IMR-90 (cell line): ENCODE data around the gene IGF1R. TPM values are rescaled to one million over a fixed set of nuclear protein-coding genes. Genes with fewer than 3 reads are reported as not detected.

ENCODE experiments used
- ATAC-seq: fragments of 200-7000 bp; cut with Tn5 transposase; 2 replicates; pipeline ENCODE4 v1.9.1; 2020; ENCODE audit warnings: low read depth, mild to moderate bottlenecking, moderate library complexity
- BruUV-seq: library from RNA; stranded (reverse); fragments of 400-500 nt; replicated peaks from 2 replicates; lab custom pipeline; 2021; lab: Mats Ljungman, UMichigan
- CTCF ChIA-PET: fragments of 300-600 bp; formaldehyde crosslinking; extraction: SDS; loops from one replicate; lab custom pipeline; 2021; ENCODE audit warnings: antibody characterized with exemption; lab: Yijun Ruan, JAX
- POLR2A ChIA-PET: fragments of 300-600 bp; sonication (Branson Sonifier 250); formaldehyde crosslinking; loops from one replicate; lab custom pipeline; 2022; ENCODE audit warnings: antibody characterized with exemption; ENCODE audit not compliant: unreplicated experiment; lab: Charles Lee
- DNase-seq: peaks from one replicate; pipeline ENCODE4 v3.0.0; 2013
- H2AFZ ChIP-seq: replicated peaks from 2 replicates; pipeline ENCODE3; 2013; ENCODE audit warnings: low read length, mild to moderate bottlenecking; ENCODE audit not compliant: poor library complexity
- H2AK5ac ChIP-seq: 2 replicates; pipeline ENCODE4 v1.6.1; 2013; ENCODE audit warnings: low read depth, low read length, inconsistent platforms
- H2AK9ac ChIP-seq: replicated peaks from 2 replicates; pipeline ENCODE3; 2013; ENCODE audit warnings: mild to moderate bottlenecking, low read depth, low read length, moderate library complexity; ENCODE audit not compliant: poor library complexity
- H2BK120ac ChIP-seq: 2 replicates; pipeline ENCODE4 v1.6.1; 2013; ENCODE audit warnings: low read depth, low read length, inconsistent platforms
- H2BK15ac ChIP-seq: 3 replicates; pipeline ENCODE4 v1.6.1; 2013; ENCODE audit warnings: low read depth, low read length, inconsistent platforms
- H2BK20ac ChIP-seq: 2 replicates; pipeline ENCODE4 v1.6.1; 2013; ENCODE audit warnings: low read depth, mild to moderate bottlenecking, inconsistent platforms, low read length, moderate library complexity
- H2BK5ac ChIP-seq: 2 replicates; pipeline ENCODE4 v1.6.1; 2013; ENCODE audit warnings: mild to moderate bottlenecking, low read depth, low read length, inconsistent platforms; ENCODE audit not compliant: poor library complexity, severe bottlenecking
- H3K14ac ChIP-seq: replicated peaks from 2 replicates; pipeline ENCODE4 v1.6.1; 2013; ENCODE audit warnings: low read depth, low read length, inconsistent platforms
- H3K18ac ChIP-seq: 2 replicates; pipeline ENCODE4 v1.6.1; 2013; ENCODE audit warnings: low read depth, low read length, control low read depth
- H3K23ac ChIP-seq: 2 replicates; pipeline ENCODE4 v1.6.1; 2013; ENCODE audit warnings: low read depth, low read length, inconsistent platforms
- H3K27ac ChIP-seq: 2 replicates; pipeline ENCODE4 v1.5.1; 2013; ENCODE audit warnings: mild to moderate bottlenecking, control low read depth, low read length; ENCODE audit not compliant: insufficient read depth
- H3K27me3 ChIP-seq: 2 replicates; pipeline ENCODE4 v1.6.1; 2013; ENCODE audit warnings: low read length; ENCODE audit not compliant: control insufficient read depth, insufficient read depth
- H3K36me3 ChIP-seq: 2 replicates; pipeline ENCODE4 v1.6.1; 2013; ENCODE audit warnings: low read length, mixed read lengths; ENCODE audit not compliant: control insufficient read depth, insufficient read depth
- H3K4ac ChIP-seq: 2 replicates; pipeline ENCODE4 v1.6.1; 2013; ENCODE audit warnings: low read depth, low read length, inconsistent platforms
- H3K4me1 ChIP-seq: 2 replicates; pipeline ENCODE4 v1.6.1; 2013; ENCODE audit warnings: low read length, mixed read lengths; ENCODE audit not compliant: control insufficient read depth, insufficient read depth
- H3K4me2 ChIP-seq: 2 replicates; pipeline ENCODE4 v1.6.1; 2013; ENCODE audit warnings: low read depth, mild to moderate bottlenecking, control low read depth, low read length, moderate library complexity
- H3K4me3 ChIP-seq: 2 replicates; pipeline ENCODE4 v1.5.1; 2013; ENCODE audit warnings: low read depth, mild to moderate bottlenecking, control low read depth, low read length, moderate library complexity; ENCODE audit not compliant: insufficient read depth
- H3K56ac ChIP-seq: 2 replicates; pipeline ENCODE4 v1.6.1; 2013; ENCODE audit warnings: low read length, inconsistent platforms; ENCODE audit not compliant: insufficient read depth; ENCODE audit errors: extremely low read depth
- H3K79me1 ChIP-seq, 2 experiments: 2 replicates each; pipeline ENCODE4 v1.6.1; 2013; ENCODE audit warnings: low read length in 2 of 2, inconsistent platforms in 1 of 2, low read depth in 1 of 2
- H3K9ac ChIP-seq: 2 replicates; pipeline ENCODE4 v1.6.1; 2013; ENCODE audit warnings: low read depth, low read length, control low read depth
- H3K9me1 ChIP-seq: 2 replicates; pipeline ENCODE4 v1.6.1; 2013; ENCODE audit warnings: low read length, inconsistent platforms; ENCODE audit not compliant: insufficient read depth
- H3K9me3 ChIP-seq: 2 replicates; pipeline ENCODE4 v1.6.1; 2013; ENCODE audit warnings: low read length; ENCODE audit not compliant: control insufficient read depth, insufficient read depth
- H4K20me1 ChIP-seq: 2 replicates; pipeline ENCODE4 v1.6.1; 2013; ENCODE audit warnings: low read length, inconsistent platforms; ENCODE audit not compliant: insufficient read depth
- H4K5ac ChIP-seq: 2 replicates; pipeline ENCODE4 v1.6.1; 2013; ENCODE audit warnings: mild to moderate bottlenecking, low read depth, low read length, control low read depth
- H4K8ac ChIP-seq, 2 experiments: 2 replicates each; pipeline ENCODE4 v1.6.1; 2013; ENCODE audit warnings: low read depth in 2 of 2, low read length in 2 of 2, control low read depth in 1 of 2, inconsistent platforms in 1 of 2
- H4K91ac ChIP-seq: 2 replicates; pipeline ENCODE4 v1.6.1; 2013; ENCODE audit warnings: low read depth, low read length, inconsistent platforms; ENCODE audit not compliant: insufficient read depth
- BHLHE40 ChIP-seq: fragments of 150-350 bp; IDR thresholded peaks from 2 replicates; pipeline ENCODE4 v1.6.1; 2016; ENCODE audit warnings: mild to moderate bottlenecking, low read depth, low read length
- CEBPB ChIP-seq: IDR thresholded peaks from 2 replicates; pipeline ENCODE4 v1.6.1; 2012; ENCODE audit warnings: low read depth, low read length, improper control_type of control experiment
- CTCF ChIP-seq: conservative IDR thresholded peaks from 2 replicates; pipeline ENCODE4 v1.5.1; 2012; ENCODE audit warnings: mild to moderate bottlenecking, low read depth, low read length, improper control_type of control experiment
- MAZ ChIP-seq: IDR thresholded peaks from 2 replicates; pipeline ENCODE4 v1.6.1; 2012; ENCODE audit warnings: low read depth, mild to moderate bottlenecking, low read length, improper control_type of control experiment, moderate library complexity, borderline replicate concordance
- MXI1 ChIP-seq: IDR thresholded peaks from 2 replicates; pipeline ENCODE4 v1.6.1; 2012; ENCODE audit warnings: low read depth, mild to moderate bottlenecking, low read length, moderate library complexity, borderline replicate concordance
- NFE2L2 ChIP-seq: fragments of 150-350 bp; IDR thresholded peaks from 2 replicates; pipeline ENCODE4 v1.6.1; 2016; ENCODE audit warnings: low read depth, mild to moderate bottlenecking, low read length
- POLR2A ChIP-seq: IDR thresholded peaks from 2 replicates; pipeline ENCODE4 v1.6.1; 2012; ENCODE audit warnings: mild to moderate bottlenecking, low read depth, low read length
- RCOR1 ChIP-seq: IDR thresholded peaks from 2 replicates; pipeline ENCODE4 v1.6.1; 2012; ENCODE audit warnings: mild to moderate bottlenecking, low read length, improper control_type of control experiment; ENCODE audit not compliant: insufficient replicate concordance
- USF2 ChIP-seq: fragments of 150-350 bp; IDR thresholded peaks from 2 replicates; pipeline ENCODE4 v1.6.1; 2017; ENCODE audit warnings: mild to moderate bottlenecking, antibody characterized with exemption, low read length, low read depth
- WGBS, 2 experiments: methylation state at CpG; one replicate each; pipeline versions ENCODE4 v1.1.5 to v1.1.7; 2013; ENCODE audit warnings: missing lambda C conversion rate in 2 of 2; ENCODE audit not compliant: insufficient read length in 1 of 2; ENCODE audit errors: extremely low coverage in 2 of 2; 5-methylcytosine and 5-hydroxymethylcytosine counted together
- dilution Hi-C: fragments of 300-500 bp; cut with HindIII; formaldehyde crosslinking; loops from one replicate; pipeline ENCODE4 v1.14.3; 2018; ENCODE audit warnings: low sequenced_read_pairs; ENCODE audit not compliant: unreplicated experiment
- in situ Hi-C: fragments of 300-500 bp; cut with MboI; formaldehyde crosslinking; loops from 3 replicates; pipeline ENCODE4 v1.14.3; 2019; ENCODE audit warnings: low sequenced_read_pairs, inconsistent platforms, mixed read lengths
- intact Hi-C: fragments of 100-400 bp; cut with micrococcal nuclease; formaldehyde crosslinking; loops from 2 replicates; pipeline ENCODE4 v1.10.0; 2022
- polyA plus RNA-seq, 3 experiments: library from polyadenylated mRNA; depleted of rRNA; stranded (reverse); fragments of >200 nt; gene quantifications; 2 replicates each; pipeline ENCODE4 v1.2.3, GENCODE V29; 2012; ENCODE audit warnings: low replicate concordance in 1 of 3
- total RNA-seq: library from RNA; depleted of rRNA; stranded (reverse); fragments of >200 nt; gene quantifications from 2 replicates; pipeline ENCODE4 v1.2.3, GENCODE V29; 2012

Gene IGF1R
- total and polyA plus RNA-seq, 2 of the 4 experiments (the other 2 are of a cell fraction), result 24.0 to 24.9 TPM

GRCh38 chr15:98954411-98954810 is 306.1 kb downstream of the IGF1R start:
- Histone ChIP-seq H3K23ac (peak overlapping the region; percentile 88; the same call in 1 of the 2 replicates), H3K4me3 (no peak overlapping the region), H2AK5ac (peak overlapping the region; percentile 80), H3K18ac (peak overlapping the region; percentile 68; the same call in 1 of the 2 replicates), H3K27ac (peak overlapping the region; percentile 72), H3K14ac (peak overlapping the region; percentile 48), H3K9me1 (peaks cover 26% of the 10 kb centered on the region), H3K79me1 (peaks cover 17 to 50% of the 10 kb centered on the region in 2 experiments), H2AFZ (peak overlapping the region; percentile 67), H3K36me3 (peaks cover 69% of the 10 kb centered on the region), H3K9ac (peak overlapping the region; percentile 47; the same call in 1 of the 2 replicates), H3K4me2 (no peak overlapping the region), H3K56ac (peak overlapping the region; percentile 67; the same call in 1 of the 2 replicates), H4K20me1 (no peaks in the 10 kb centered on the region), H2BK5ac (peak overlapping the region; percentile 88), H3K4me1 (peaks cover 28% of the 10 kb centered on the region), H2BK20ac (peak overlapping the region; percentile 19; the same call in 1 of the 2 replicates), H2BK15ac (peak overlapping the region; percentile 55; the same call in 1 of the 3 replicates), H2BK120ac (peak overlapping the region; percentile 92), H3K27me3 (no peaks in the 10 kb centered on the region), H4K8ac (peak overlapping the region; percentile 76 to 87), H4K91ac (peak overlapping the region; percentile 90), H2AK9ac (no peak overlapping the region), H3K4ac (peak overlapping the region; percentile 92), H3K9me3 (no peaks in the 10 kb centered on the region), H4K5ac (no peak overlapping the region)
- POLR2A ChIA-PET, result interaction anchor here (0.6 kb wide), 1 partner anchor 55 kb away, joined by 4 read pairs; no protein-coding TSS in a partner anchor
- peak; percentile 23 for TF ChIP-seq RCOR1
- 0 out of 2 replicates have a peak, but pooled peaks have one; percentile 6 for TF ChIP-seq MAZ
- TF ChIP-seq BHLHE40, result no peak
- TF ChIP-seq CTCF, result no peak
- TF ChIP-seq NFE2L2, result 0 out of 2 replicates have a peak, but pooled peaks have one; percentile 4
- peak; percentile 87 for TF ChIP-seq USF2
- TF ChIP-seq CEBPB, result 0 out of 2 replicates have a peak, but pooled peaks have one; percentile 7
- TF ChIP-seq MXI1, result 0 out of 2 replicates have a peak, but pooled peaks have one; percentile 36
- no peak for TF ChIP-seq POLR2A
- CTCF ChIA-PET, result interaction anchor here (0.6 kb wide), 1 partner anchor 118 kb away, joined by 3 read pairs; no protein-coding TSS in a partner anchor
- dilution Hi-C loops (no loop called here), in situ Hi-C loops (no loop called here), intact Hi-C loops (loop anchor here (1.0 kb wide), 1 partner anchor 29 kb away; no protein-coding TSS in a partner anchor)
- peak; percentile 88 for DNase-seq
- peak; percentile 93 for ATAC-seq
- no TSS peak for BruUV-seq
- WGBS, 2 experiments, result no CpG with 5 or more reads among the region's 5 CpGs
